Skeletal muscle satellite cell (primary cell): ENCODE measurements around the gene GPD1L.
"Not testable (repeated sequence)": the region's sequence is repeated elsewhere in the genome, so short reads cannot be mapped to it uniquely, and the experiment has no call there.

Experiments used
- H3K27me3 ChIP-seq: 2 replicates; pipeline ENCODE4 v1.7.0; 2013; ENCODE audit warnings: low read length; ENCODE audit not compliant: control insufficient read depth, insufficient read depth
- H3K36me3 ChIP-seq: 2 replicates; pipeline ENCODE4 v1.7.0; 2013; ENCODE audit warnings: mild to moderate bottlenecking, control low read depth, low read length; ENCODE audit not compliant: insufficient read depth
- H3K4me1 ChIP-seq: 2 replicates; pipeline ENCODE4 v1.7.0; 2013; ENCODE audit warnings: low read length; ENCODE audit not compliant: control insufficient read depth, insufficient read depth
- H3K4me2 ChIP-seq: 2 replicates; pipeline ENCODE4 v1.7.0; 2013; ENCODE audit warnings: mild to moderate bottlenecking, low read length
- H3K4me3 ChIP-seq: 2 replicates; pipeline ENCODE4 v1.7.0; 2013; ENCODE audit warnings: low read length
- H3K9ac ChIP-seq: 2 replicates; pipeline ENCODE4 v1.7.0; 2013; ENCODE audit warnings: mild to moderate bottlenecking, low read depth, low read length, moderate library complexity
- H3K9me3 ChIP-seq: replicated peaks from 2 replicates; pipeline ENCODE4 v1.7.0; 2013; ENCODE audit warnings: mild to moderate bottlenecking, control low read depth, low read length

GPD1L gene

DNA sequence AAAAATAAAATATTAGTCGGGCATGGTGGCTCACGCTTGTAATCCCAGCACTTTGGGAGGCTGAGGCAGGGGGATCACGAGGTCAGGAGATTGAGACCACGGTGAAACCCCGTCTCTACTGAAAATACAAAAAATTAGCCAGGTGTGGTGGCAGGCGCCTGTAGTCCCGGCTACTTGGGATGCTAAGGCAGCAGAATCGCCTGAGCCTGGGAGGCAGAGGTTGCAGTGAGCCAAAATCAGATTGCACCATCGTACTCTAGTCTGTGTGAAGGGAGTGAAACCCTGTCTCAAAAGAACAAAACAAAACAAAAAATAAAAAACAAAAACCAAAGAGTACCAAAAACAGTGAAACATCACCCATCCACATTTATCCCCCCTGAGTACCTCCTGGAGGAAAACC lies 1.8 kb downstream of the GPD1L start:
- not testable (repeated sequence) for H3K36me3 ChIP-seq, H3K4me3 ChIP-seq, H3K4me2 ChIP-seq, H3K27me3 ChIP-seq, H3K9me3 ChIP-seq, H3K9ac ChIP-seq, H3K4me1 ChIP-seq

DNA sequence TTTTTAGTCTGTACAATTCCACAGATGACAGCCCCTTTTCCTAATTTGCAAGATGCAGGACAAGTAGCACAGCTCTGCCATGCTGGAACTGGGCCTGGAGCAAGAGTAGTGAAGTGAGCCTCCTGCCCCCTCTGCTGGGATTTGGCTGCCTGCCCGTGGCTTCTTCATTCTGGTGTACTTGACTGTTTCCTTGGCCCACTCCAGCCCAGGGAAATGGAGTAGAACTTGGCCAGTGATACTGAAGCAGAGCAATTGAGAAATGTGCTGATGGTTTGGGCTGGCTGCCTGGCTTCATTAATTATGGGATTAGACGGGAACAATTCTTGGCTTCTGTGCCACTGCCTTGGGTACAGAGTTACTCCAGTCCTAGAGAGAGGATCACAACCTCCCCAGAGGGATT lies 2.8 kb downstream of the GPD1L start:
- no peaks in the 10 kb centered on the region for H3K9me3 ChIP-seq
- no peak overlapping the region for H3K4me2 ChIP-seq
- H3K4me3 ChIP-seq, result no peak overlapping the region
- H3K27me3 ChIP-seq, result no peaks in the 10 kb centered on the region
- H3K4me1 ChIP-seq, result peaks cover 10% of the 10 kb centered on the region
- no peak overlapping the region for H3K9ac ChIP-seq
- no peaks in the 10 kb centered on the region for H3K36me3 ChIP-seq

DNA sequence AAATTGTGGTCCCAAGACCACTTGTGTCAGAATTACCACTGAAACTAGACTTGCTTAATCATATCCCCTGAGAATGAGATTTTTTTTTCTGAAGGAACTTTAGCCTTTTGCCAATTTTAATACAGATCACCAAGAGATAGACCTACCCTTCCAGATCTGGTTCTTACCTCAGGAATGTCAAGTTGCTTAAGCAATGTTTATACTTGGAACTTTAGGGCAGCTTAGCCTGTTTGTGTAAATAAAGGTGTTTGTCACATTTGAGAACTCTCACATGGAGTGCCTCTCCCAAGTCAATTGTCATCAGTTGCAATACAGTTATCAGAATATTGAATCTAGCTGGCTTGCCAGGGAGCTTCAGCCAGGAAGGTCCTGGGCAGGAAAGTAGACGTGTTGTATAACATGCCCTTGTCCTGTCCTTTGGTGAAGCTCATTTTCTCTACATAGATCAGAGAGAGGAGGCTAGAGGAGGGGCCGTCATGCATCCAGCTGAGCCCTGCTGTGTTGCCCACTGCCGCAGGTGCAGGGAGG lies 3.9 kb downstream of the GPD1L start:
- H3K4me3 ChIP-seq, result no peak overlapping the region
- H3K27me3 ChIP-seq, result no peaks in the 10 kb centered on the region
- no peaks in the 10 kb centered on the region for H3K9me3 ChIP-seq
- peaks cover 10% of the 10 kb centered on the region for H3K4me1 ChIP-seq
- H3K36me3 ChIP-seq, result no peaks in the 10 kb centered on the region
- no peak overlapping the region for H3K4me2 ChIP-seq
- H3K9ac ChIP-seq, result no peak overlapping the region

DNA sequence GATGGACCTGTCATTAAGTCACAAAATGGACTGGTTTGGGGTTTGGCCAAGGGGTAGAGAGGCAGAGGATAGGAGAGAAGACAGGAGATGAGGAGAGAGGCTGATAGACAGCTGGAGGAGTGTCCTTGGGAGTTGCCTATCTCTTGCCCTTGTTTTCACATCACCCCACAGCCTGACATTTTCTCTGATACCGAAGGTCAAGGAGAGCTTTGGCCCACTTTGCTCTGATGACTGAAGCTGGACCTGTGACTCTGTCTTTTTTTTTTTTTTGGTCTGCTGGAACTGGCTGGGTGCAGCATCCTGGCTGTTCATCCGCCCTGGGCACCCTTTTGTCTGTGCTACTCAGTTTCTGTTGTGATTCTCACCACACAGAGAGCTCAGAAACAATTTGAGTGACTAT lies 5.1 kb downstream of the GPD1L start:
- Histone ChIP-seq H3K4me3 (no peak overlapping the region), H3K9me3 (no peaks in the 10 kb centered on the region), H3K4me1 (peaks cover 6% of the 10 kb centered on the region), H3K27me3 (no peaks in the 10 kb centered on the region), H3K4me2 (no peak overlapping the region), H3K36me3 (no peaks in the 10 kb centered on the region), H3K9ac (no peak overlapping the region)

DNA sequence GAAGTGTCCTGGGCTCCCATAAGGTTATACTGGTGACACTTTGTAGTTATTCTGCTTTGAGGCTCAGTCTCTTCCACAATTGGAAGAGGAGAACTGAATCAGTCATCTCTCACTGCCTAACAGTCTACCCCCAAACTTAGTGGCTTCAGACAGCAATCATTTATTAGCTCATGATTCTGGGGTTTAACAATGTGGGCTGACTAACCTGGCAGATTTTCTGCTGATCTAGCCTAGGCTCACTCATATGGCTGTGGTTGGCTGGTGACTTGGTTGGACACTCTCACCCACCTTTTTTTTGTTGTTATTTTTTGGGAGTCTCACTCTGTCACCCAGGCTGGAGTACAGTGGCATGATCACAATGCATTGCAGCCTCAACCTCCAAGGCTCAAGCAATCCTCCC lies 7.1 kb downstream of the GPD1L start:
- H3K36me3 ChIP-seq, result no peaks in the 10 kb centered on the region
- peaks cover 9% of the 10 kb centered on the region for H3K4me1 ChIP-seq
- no peaks in the 10 kb centered on the region for H3K27me3 ChIP-seq
- no peak overlapping the region for H3K4me3 ChIP-seq
- no peak overlapping the region for H3K4me2 ChIP-seq
- no peak overlapping the region for H3K9ac ChIP-seq
- H3K9me3 ChIP-seq, result no peaks in the 10 kb centered on the region

DNA sequence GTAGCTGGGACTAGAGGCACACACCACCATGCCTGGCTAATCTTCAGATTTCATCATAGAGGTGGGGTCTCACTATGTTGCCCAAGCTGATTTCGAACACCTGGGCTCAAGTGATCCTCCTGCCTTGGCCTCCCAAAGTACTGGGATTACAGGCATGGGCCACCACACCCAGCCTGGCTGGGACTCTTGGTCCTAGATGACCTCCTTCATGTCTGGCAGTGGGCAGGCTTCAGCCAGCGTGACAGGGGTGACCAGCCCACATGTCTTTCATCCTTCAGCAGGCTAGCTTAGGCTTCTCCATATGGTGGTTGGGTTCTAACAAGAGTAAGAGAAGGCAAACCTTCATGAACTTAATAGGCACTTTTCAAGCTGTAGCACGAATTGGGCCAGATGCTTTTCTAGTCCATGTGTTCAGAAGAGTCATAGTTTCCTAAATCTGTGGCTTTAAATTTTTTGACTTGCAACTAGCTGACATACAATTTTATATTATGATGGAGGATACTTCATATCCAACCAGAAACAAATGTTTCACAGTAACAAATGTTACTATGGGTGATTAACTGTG lies 7.6 kb downstream of the GPD1L start:
- Histone ChIP-seq H3K4me1 (peaks cover 9% of the 10 kb centered on the region), H3K9ac (no peak overlapping the region), H3K36me3 (no peaks in the 10 kb centered on the region), H3K9me3 (no peaks in the 10 kb centered on the region), H3K4me3 (no peak overlapping the region), H3K4me2 (no peak overlapping the region), H3K27me3 (no peaks in the 10 kb centered on the region)

DNA sequence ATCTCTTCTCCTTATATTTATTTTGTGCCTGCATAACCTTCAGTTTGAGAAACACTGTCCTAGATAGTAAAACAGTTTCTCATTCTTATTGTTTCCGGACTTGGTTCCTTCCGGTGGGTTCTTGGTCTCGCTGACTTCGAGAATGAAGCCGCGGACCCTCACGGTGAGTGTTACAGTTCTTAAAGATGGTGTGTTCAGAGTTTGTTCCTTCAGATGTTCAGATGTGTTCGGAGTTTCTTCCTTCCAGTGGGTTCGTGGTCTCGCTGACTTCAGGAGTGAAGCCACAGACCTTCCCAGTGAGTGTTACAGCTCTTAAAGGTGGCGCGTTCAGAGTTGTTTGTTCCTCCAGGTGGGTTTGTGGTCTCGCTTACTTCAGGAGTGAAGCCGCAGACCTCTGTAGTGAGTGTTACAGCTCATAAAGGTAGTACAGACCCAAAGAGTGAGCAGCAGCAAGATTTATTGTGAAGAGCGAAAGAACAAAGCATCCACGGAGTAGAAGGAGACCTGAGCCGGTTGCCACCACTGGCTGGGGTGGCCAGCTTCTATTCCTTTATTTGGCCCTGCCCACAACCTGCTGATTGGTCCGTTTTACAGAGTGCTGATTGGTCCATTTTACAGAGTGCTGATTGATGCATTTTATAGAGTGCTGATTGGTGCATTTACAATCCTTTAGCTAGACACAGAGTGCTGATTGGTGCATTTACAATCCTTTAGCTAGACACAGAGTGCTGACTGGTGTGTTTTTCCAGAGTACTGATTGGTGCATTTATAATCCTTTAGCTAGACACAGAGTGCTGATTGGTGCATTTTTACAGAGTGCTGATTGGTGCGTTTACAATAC lies 8.3 kb downstream of the GPD1L start:
- not testable (repeated sequence) for H3K4me2 ChIP-seq, H3K36me3 ChIP-seq, H3K4me1 ChIP-seq, H3K9me3 ChIP-seq, H3K9ac ChIP-seq, H3K4me3 ChIP-seq, H3K27me3 ChIP-seq

DNA sequence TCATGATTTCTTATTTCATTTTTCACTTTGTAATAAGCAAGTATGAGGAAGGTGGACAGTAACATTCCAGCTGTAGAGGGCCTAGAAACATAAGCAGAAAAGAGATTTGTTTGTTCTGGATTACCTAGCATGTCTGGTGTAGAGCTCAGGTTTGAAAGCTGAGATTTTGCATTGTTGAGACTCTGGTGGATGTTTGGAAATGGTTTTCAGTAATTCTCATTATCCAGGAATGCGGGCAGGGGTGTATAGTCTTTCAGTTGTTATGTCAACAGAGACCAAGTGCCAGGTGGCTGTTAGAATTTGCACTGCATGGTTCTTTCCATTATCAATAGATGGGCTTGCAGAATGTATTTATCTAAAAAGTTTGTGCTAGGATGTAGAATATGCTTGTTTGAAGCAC lies 10.9 kb downstream of the GPD1L start:
- H3K4me2 ChIP-seq, result no peak overlapping the region
- H3K4me3 ChIP-seq, result no peak overlapping the region
- H3K9ac ChIP-seq, result no peak overlapping the region
- no peaks in the 10 kb centered on the region for H3K36me3 ChIP-seq
- no peaks in the 10 kb centered on the region for H3K27me3 ChIP-seq
- no peaks in the 10 kb centered on the region for H3K9me3 ChIP-seq
- peaks cover 3% of the 10 kb centered on the region for H3K4me1 ChIP-seq

DNA sequence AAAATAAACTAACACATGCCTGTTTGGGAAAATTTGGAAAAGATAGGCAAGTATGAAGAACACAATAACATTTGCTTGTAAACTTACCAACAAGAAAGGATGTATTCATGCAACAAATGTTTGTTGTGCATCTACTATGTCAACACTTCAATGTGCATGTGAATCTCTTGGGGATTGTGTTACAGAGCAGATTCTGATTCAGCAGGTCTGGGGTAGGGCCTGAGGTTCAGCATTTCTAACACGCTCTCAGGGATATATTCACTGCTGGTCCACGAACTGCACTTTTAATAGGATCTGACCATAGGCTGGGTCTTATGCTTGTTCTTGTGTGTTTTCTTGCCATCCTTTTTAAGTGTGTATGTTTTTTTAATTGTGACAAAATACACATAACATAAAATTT lies 11.8 kb downstream of the GPD1L start:
- peaks cover 3% of the 10 kb centered on the region for H3K4me1 ChIP-seq
- no peak overlapping the region for H3K4me3 ChIP-seq
- H3K9me3 ChIP-seq, result no peaks in the 10 kb centered on the region
- H3K27me3 ChIP-seq, result no peaks in the 10 kb centered on the region
- no peak overlapping the region for H3K4me2 ChIP-seq
- H3K9ac ChIP-seq, result no peak overlapping the region
- H3K36me3 ChIP-seq, result no peaks in the 10 kb centered on the region

DNA sequence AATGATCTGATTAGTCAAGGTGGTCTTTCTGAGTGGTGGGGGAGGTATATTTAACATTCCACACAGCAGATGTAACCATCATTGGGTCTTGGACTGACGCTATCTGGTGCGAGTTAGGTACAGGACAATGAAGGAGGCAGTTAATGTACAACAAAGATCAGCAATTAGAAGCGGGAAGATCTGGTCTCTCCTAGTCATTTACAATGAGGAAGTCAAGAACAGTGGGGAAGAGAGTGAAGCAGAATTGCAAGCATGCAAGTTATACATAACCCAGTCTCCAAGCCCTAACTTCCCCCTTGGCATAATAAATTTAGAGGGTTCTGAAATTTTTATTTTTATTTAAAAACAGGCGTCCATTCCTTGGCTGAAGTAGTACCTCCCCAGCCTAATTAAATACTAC lies 14.1 kb downstream of the GPD1L start:
- Histone ChIP-seq H3K27me3 (no peaks in the 10 kb centered on the region), H3K4me3 (no peak overlapping the region), H3K4me2 (no peak overlapping the region), H3K4me1 (peaks cover 3% of the 10 kb centered on the region), H3K9me3 (no peaks in the 10 kb centered on the region), H3K9ac (no peak overlapping the region), H3K36me3 (no peaks in the 10 kb centered on the region)

DNA sequence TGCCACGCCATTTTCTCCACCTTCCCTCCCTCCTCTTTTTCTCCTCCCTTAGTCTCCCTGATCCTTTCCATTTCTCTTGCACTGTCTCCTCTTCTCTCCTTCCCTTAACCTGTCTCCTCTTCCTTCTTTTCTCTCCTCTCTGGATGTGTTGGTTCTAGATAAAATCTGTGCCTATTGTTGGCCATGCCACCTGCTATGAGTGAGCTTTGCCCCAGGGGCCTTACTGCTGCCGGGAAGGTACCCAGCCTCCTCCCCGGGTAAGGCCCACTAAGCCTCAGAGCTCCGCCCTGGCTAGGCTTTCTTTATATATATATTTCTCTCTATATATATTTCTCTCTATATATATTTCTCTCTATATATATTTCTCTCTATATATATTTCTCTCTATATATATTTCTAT lies 14.7 kb downstream of the GPD1L start:
- Histone ChIP-seq H3K4me2 (no peak overlapping the region), H3K9me3 (no peaks in the 10 kb centered on the region), H3K4me1 (peaks cover 3% of the 10 kb centered on the region), H3K27me3 (no peaks in the 10 kb centered on the region), H3K36me3 (no peaks in the 10 kb centered on the region), H3K9ac (no peak overlapping the region), H3K4me3 (no peak overlapping the region)

DNA sequence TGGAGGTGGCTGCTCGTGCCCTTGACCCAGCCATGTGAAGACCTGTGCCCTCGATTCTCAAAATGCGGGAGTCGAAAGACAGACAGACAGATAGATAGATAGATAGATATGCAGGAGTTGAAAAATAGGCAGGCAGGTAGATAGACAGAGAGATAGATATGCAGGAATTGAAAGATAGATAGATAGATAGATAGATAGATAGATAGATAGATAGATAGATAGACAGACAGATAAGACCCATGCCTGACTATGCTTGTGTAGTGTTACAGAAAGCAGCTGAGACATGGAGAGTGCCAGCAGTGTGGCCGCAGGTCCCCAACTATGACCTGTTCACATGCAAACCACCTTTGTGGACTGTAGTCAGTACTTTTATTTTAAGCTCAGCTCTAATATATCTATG lies 17.2 kb downstream of the GPD1L start:
- no peaks in the 10 kb centered on the region for H3K9me3 ChIP-seq
- H3K27me3 ChIP-seq, result no peaks in the 10 kb centered on the region
- H3K4me1 ChIP-seq, result no peaks in the 10 kb centered on the region

More for the DNA sequence above, 17.2 kb downstream of the GPD1L start:
- no peak overlapping the region for H3K4me3 ChIP-seq
- no peak overlapping the region for H3K4me2 ChIP-seq
- no peaks in the 10 kb centered on the region for H3K36me3 ChIP-seq
- no peak overlapping the region for H3K9ac ChIP-seq
